MM.1S (cell line): ENCODE measurements around the gene HECW1.
"Not testable (repeated sequence)": the region's sequence is repeated elsewhere in the genome, so short reads cannot be mapped to it uniquely, and the experiment has no call there.

Experiments
- CTCF ChIP-seq: fragments of 300-600 bp; sonication (generic); IDR thresholded peaks from 2 replicates; pipeline ENCODE4 v1.5.1; 2016; ENCODE audit warnings: antibody characterized with exemption, low read length, mixed read lengths
- EZH2phosphoT487 ChIP-seq: fragments of 300-600 bp; sonication (generic); IDR thresholded peaks from 2 replicates; pipeline ENCODE4 v1.6.1; 2018; ENCODE audit warnings: antibody characterized with exemption, low read length

GRCh38 chr7:43345696-43346095 is 233.2 kb downstream of the HECW1 start:
- TF ChIP-seq CTCF, EZH2phosphoT487: not testable (repeated sequence)
